NT2/D1 (cell line): ENCODE data around the gene CASP1.
"Not testable (repeated sequence)": the region's sequence is repeated elsewhere in the genome, so short reads cannot be mapped to it uniquely, and the experiment has no call there.

Experiments
- YY1 ChIP-seq: IDR thresholded peaks from 2 replicates; pipeline ENCODE4 v1.6.1; 2011; ENCODE audit not compliant: insufficient read length, insufficient read depth
- ZNF274 ChIP-seq: IDR thresholded peaks from 2 replicates; pipeline ENCODE4 v1.6.1; 2011; ENCODE audit warnings: mild to moderate bottlenecking, low read depth, low read length

- TF ChIP-seq ZNF274, YY1: not testable (repeated sequence)
These were observed 45.4 kb upstream of the CASP1 start for GRCh38 chr11:105080171-105080906.
